IPS-15b (cell line): Measurements from ENCODE around the gene CLASP1.
"Not testable (repeated sequence)": the region's sequence is repeated elsewhere in the genome, so short reads cannot be mapped to it uniquely, and the experiment has no call there.

ENCODE experiments used
- H3K27me3 ChIP-seq: one replicate; pipeline ENCODE4 v1.6.1; 2013; ENCODE audit warnings: low read length; ENCODE audit not compliant: control insufficient read depth, insufficient read depth
- H3K36me3 ChIP-seq: one replicate; pipeline ENCODE4 v1.6.1; 2013; ENCODE audit warnings: low read length; ENCODE audit not compliant: control insufficient read depth, insufficient read depth
- H3K4me1 ChIP-seq: one replicate; pipeline ENCODE4 v1.6.1; 2013; ENCODE audit warnings: mild to moderate bottlenecking, low read length; ENCODE audit not compliant: control insufficient read depth, insufficient read depth
- H3K4me3 ChIP-seq: one replicate; pipeline ENCODE4 v1.5.1; 2013; ENCODE audit warnings: low read depth, low read length
- H3K9ac ChIP-seq: one replicate; pipeline ENCODE4 v1.6.1; 2013; ENCODE audit warnings: low read depth, mild to moderate bottlenecking, low read length
- H3K9me3 ChIP-seq: one replicate; pipeline ENCODE4 v1.6.1; 2013; ENCODE audit warnings: mild to moderate bottlenecking, low read length; ENCODE audit not compliant: control insufficient read depth, insufficient read depth

CLASP1 gene

GRCh38 chr2:121343828-121344399 lies 305.3 kb downstream of the CLASP1 start:
- H3K9ac ChIP-seq, H3K4me3 ChIP-seq, H3K4me1 ChIP-seq, H3K9me3 ChIP-seq, H3K27me3 ChIP-seq: not testable (repeated sequence)
- peaks cover 16% of the 10 kb centered on the region for H3K36me3 ChIP-seq

GRCh38 chr2:121343191-121343590 lies 306.1 kb downstream of the CLASP1 start:
- Histone ChIP-seq H3K9ac (no peak overlapping the region), H3K4me3 (no peak overlapping the region), H3K27me3 (no peaks in the 10 kb centered on the region), H3K4me1 (peaks cover 2% of the 10 kb centered on the region), H3K9me3 (no peaks in the 10 kb centered on the region), H3K36me3 (peaks cover 11% of the 10 kb centered on the region)

- Histone ChIP-seq H3K36me3 (peaks cover 9% of the 10 kb centered on the region), H3K9me3 (no peaks in the 10 kb centered on the region), H3K9ac (no peak overlapping the region), H3K27me3 (no peaks in the 10 kb centered on the region), H3K4me3 (no peak overlapping the region), H3K4me1 (peaks cover 2% of the 10 kb centered on the region)
Observed at GRCh38 chr2:121342751-121343150, 306.5 kb downstream of the CLASP1 start.

- H3K9me3 ChIP-seq = no peaks in the 10 kb centered on the region
- peaks cover 9% of the 10 kb centered on the region for H3K36me3 ChIP-seq
- peaks cover 2% of the 10 kb centered on the region for H3K4me1 ChIP-seq
- no peaks in the 10 kb centered on the region for H3K27me3 ChIP-seq
- no peak overlapping the region for H3K4me3 ChIP-seq
- H3K9ac ChIP-seq = no peak overlapping the region
Observed at GRCh38 chr2:121340926-121341325, 308.3 kb downstream of the CLASP1 start.

GRCh38 chr2:121338281-121338680 lies 311.0 kb downstream of the CLASP1 start:
- peaks cover 5% of the 10 kb centered on the region for H3K36me3 ChIP-seq
- H3K9ac ChIP-seq = no peak overlapping the region
- H3K4me1 ChIP-seq = peaks cover 4% of the 10 kb centered on the region
- no peaks in the 10 kb centered on the region for H3K27me3 ChIP-seq
- no peak overlapping the region for H3K4me3 ChIP-seq
- H3K9me3 ChIP-seq = no peaks in the 10 kb centered on the region

GRCh38 chr2:121336528-121337294 lies 312.6 kb downstream of the CLASP1 start:
- peaks cover 5% of the 10 kb centered on the region for H3K36me3 ChIP-seq
- H3K9ac ChIP-seq = no peak overlapping the region
- no peaks in the 10 kb centered on the region for H3K9me3 ChIP-seq
- no peaks in the 10 kb centered on the region for H3K27me3 ChIP-seq
- peaks cover 4% of the 10 kb centered on the region for H3K4me1 ChIP-seq
- no peak overlapping the region for H3K4me3 ChIP-seq

- H3K9ac ChIP-seq = no peak overlapping the region
- peaks cover 5% of the 10 kb centered on the region for H3K36me3 ChIP-seq
- peaks cover 4% of the 10 kb centered on the region for H3K4me1 ChIP-seq
- no peak overlapping the region for H3K4me3 ChIP-seq
- H3K9me3 ChIP-seq = no peaks in the 10 kb centered on the region
- H3K27me3 ChIP-seq = no peaks in the 10 kb centered on the region
Observed at GRCh38 chr2:121335294-121336290, 313.7 kb downstream of the CLASP1 start.

- H3K36me3 ChIP-seq = no peaks in the 10 kb centered on the region
- no peaks in the 10 kb centered on the region for H3K27me3 ChIP-seq
- peaks cover 4% of the 10 kb centered on the region for H3K4me1 ChIP-seq
- no peak overlapping the region for H3K9ac ChIP-seq
- H3K9me3 ChIP-seq = no peaks in the 10 kb centered on the region
- no peak overlapping the region for H3K4me3 ChIP-seq
Observed at GRCh38 chr2:121334581-121335293, 314.5 kb downstream of the CLASP1 start.

- no peak overlapping the region for H3K9ac ChIP-seq
- H3K9me3 ChIP-seq = no peaks in the 10 kb centered on the region
- H3K4me3 ChIP-seq = no peak overlapping the region
- no peaks in the 10 kb centered on the region for H3K36me3 ChIP-seq
- no peaks in the 10 kb centered on the region for H3K27me3 ChIP-seq
- peaks cover 4% of the 10 kb centered on the region for H3K4me1 ChIP-seq
Observed at GRCh38 chr2:121333834-121334558, 315.3 kb downstream of the CLASP1 start.

- Histone ChIP-seq H3K4me3 (no peak overlapping the region), H3K27me3 (no peaks in the 10 kb centered on the region), H3K36me3 (no peaks in the 10 kb centered on the region), H3K4me1 (peaks cover 2% of the 10 kb centered on the region), H3K9me3 (no peaks in the 10 kb centered on the region), H3K9ac (no peak overlapping the region)
Observed at GRCh38 chr2:121333231-121333630, 316.0 kb downstream of the CLASP1 start.

- H3K36me3 ChIP-seq, H3K4me1 ChIP-seq, H3K9me3 ChIP-seq, H3K27me3 ChIP-seq, H3K9ac ChIP-seq, H3K4me3 ChIP-seq: not testable (repeated sequence)
Observed at GRCh38 chr2:121331324-121331723, 317.9 kb downstream of the CLASP1 start.
